ENCODE measurements around the gene PAN3. TPM values are rescaled to one million over a fixed set of nuclear protein-coding genes. Genes with fewer than 3 reads are reported as not detected.
"Not testable (repeated sequence)": the region's sequence is repeated elsewhere in the genome, so short reads cannot be mapped to it uniquely, and the experiment has no call there.

Gene PAN3
- total RNA-seq, 1 donor = 22.8 TPM

GRCh38 chr13:28131646-28132045 is 6.7 kb upstream of the PAN3 start:
- no peak overlapping the region for H3K4me3 ChIP-seq (ENCODE audit: low read depth, low read length)
- DNase-seq (ENCODE audit: low read depth) = no peak
- no peak for TF ChIP-seq CTCF (IDR thresholded peaks at IDR 0.05; ENCODE audit: insufficient read depth, low read length)

GRCh38 chr13:28136916-28137315 is 1.4 kb upstream of the PAN3 start:
- H3K4me3 ChIP-seq (ENCODE audit: low read depth, low read length) = peak overlapping the region; percentile 93
- TF ChIP-seq CTCF (IDR thresholded peaks at IDR 0.05; ENCODE audit: insufficient read depth, low read length) = no peak
- peak; percentile 11 for DNase-seq (ENCODE audit: low read depth)

- H3K4me3 ChIP-seq (ENCODE audit: low read depth, low read length) = peak overlapping the region; percentile 93
- peak; percentile 25 for DNase-seq (ENCODE audit: low read depth)
- TF ChIP-seq CTCF (IDR thresholded peaks at IDR 0.05; ENCODE audit: insufficient read depth, low read length) = no peak
Observed at GRCh38 chr13:28137596-28137995, 749 bp upstream of the PAN3 start.

GRCh38 chr13:28138756-28139470 is 568 bp downstream of the PAN3 start:
- peak overlapping the region; percentile 93 for H3K4me3 ChIP-seq (ENCODE audit: low read depth, low read length)
- TF ChIP-seq CTCF (IDR thresholded peaks at IDR 0.05; ENCODE audit: insufficient read depth, low read length) = no peak
- peak; percentile 89 for DNase-seq (ENCODE audit: low read depth)

GRCh38 chr13:28140433-28141125 is 2.2 kb downstream of the PAN3 start:
- no peak for DNase-seq (ENCODE audit: low read depth)
- H3K4me3 ChIP-seq (ENCODE audit: low read depth, low read length) = peak overlapping the region; percentile 93
- TF ChIP-seq CTCF (IDR thresholded peaks at IDR 0.05; ENCODE audit: insufficient read depth, low read length) = no peak

GRCh38 chr13:28141542-28141941 is 3.2 kb downstream of the PAN3 start:
- DNase-seq (ENCODE audit: low read depth); H3K4me3 ChIP-seq (ENCODE audit: low read depth, low read length): not testable (repeated sequence)

- no peak for TF ChIP-seq CTCF (IDR thresholded peaks at IDR 0.05; ENCODE audit: insufficient read depth, low read length)
- DNase-seq (ENCODE audit: low read depth) = no peak
- no peak overlapping the region for H3K4me3 ChIP-seq (ENCODE audit: low read depth, low read length)
Observed at GRCh38 chr13:28145049-28145448, 6.7 kb downstream of the PAN3 start.

Measured in fibroblast of the aortic adventitia (primary cell).